Loucy (cell line): ENCODE results near the gene KLK8.
"Not testable (repeated sequence)": the region's sequence is repeated elsewhere in the genome, so short reads cannot be mapped to it uniquely, and the experiment has no call there.

Source experiments
- H2AFZ ChIP-seq: fragments of 200-600 bp; sonication (generic); 2 replicates; pipeline ENCODE4 v1.6.0; 2016; ENCODE audit warnings: antibody characterized with exemption, mild to moderate bottlenecking, low read length, moderate library complexity
- H3F3A ChIP-seq: fragments of 200-600 bp; 2 replicates; pipeline ENCODE4 v1.6.0; 2016; ENCODE audit warnings: antibody characterized with exemption, low read depth, mild to moderate bottlenecking
- H3K27me3 ChIP-seq: fragments of 200-600 bp; sonication (generic); 2 replicates; pipeline ENCODE4 v1.6.1; 2014; ENCODE audit warnings: low read length, mild to moderate bottlenecking; ENCODE audit not compliant: insufficient read depth, poor library complexity, severe bottlenecking
- H3K36me3 ChIP-seq: fragments of 200-600 bp; sonication (generic); 2 replicates; pipeline ENCODE4 v1.6.1; 2016; ENCODE audit warnings: low read length; ENCODE audit not compliant: insufficient read depth
- H3K4me1 ChIP-seq: fragments of 200-600 bp; sonication (generic); 2 replicates; pipeline ENCODE4 v1.5.1; 2014; ENCODE audit warnings: low read length, mild to moderate bottlenecking; ENCODE audit not compliant: insufficient read depth, poor library complexity, severe bottlenecking
- H3K4me2 ChIP-seq: fragments of 200-600 bp; sonication (generic); 2 replicates; pipeline ENCODE4 v1.6.0; 2014; ENCODE audit warnings: antibody characterized with exemption, low read length, low read depth, mild to moderate bottlenecking; ENCODE audit not compliant: poor library complexity, severe bottlenecking
- H3K4me3 ChIP-seq: fragments of 200-600 bp; sonication (generic); 2 replicates; pipeline ENCODE4 v1.5.1; 2014; ENCODE audit warnings: low read length, mild to moderate bottlenecking, mixed read lengths; ENCODE audit not compliant: poor library complexity, severe bottlenecking
- H3K79me2 ChIP-seq: fragments of 200-600 bp; sonication (generic); 2 replicates; pipeline ENCODE4 v1.6.1; 2014; ENCODE audit warnings: low read length; ENCODE audit not compliant: insufficient read depth
- H3K9ac ChIP-seq: fragments of 200-600 bp; sonication (generic); 2 replicates; pipeline ENCODE4 v1.6.0; 2014; ENCODE audit warnings: mild to moderate bottlenecking, low read depth, low read length, moderate library complexity; ENCODE audit not compliant: poor library complexity, severe bottlenecking
- H3K9me2 ChIP-seq: fragments of 200-600 bp; sonication (generic); replicated peaks from 2 replicates; pipeline ENCODE4 v1.6.1; 2016; ENCODE audit warnings: low read depth, low read length, mixed read lengths
- H3K9me3 ChIP-seq: fragments of 200-600 bp; sonication (generic); 2 replicates; pipeline ENCODE4 v1.6.1; 2014; ENCODE audit warnings: mild to moderate bottlenecking, antibody characterized with exemption, low read length, low read depth; ENCODE audit not compliant: insufficient read depth
- H4K20me1 ChIP-seq: fragments of 200-600 bp; sonication (generic); 2 replicates; pipeline ENCODE4 v1.6.0; 2014; ENCODE audit warnings: antibody characterized with exemption, low read length, mild to moderate bottlenecking; ENCODE audit not compliant: insufficient read depth, poor library complexity, severe bottlenecking
- CTCF ChIP-seq: fragments of 200-600 bp; sonication (generic); conservative IDR thresholded peaks from 2 replicates; pipeline ENCODE4 v1.5.1; 2014; ENCODE audit warnings: mild to moderate bottlenecking, antibody characterized with exemption, low read length
- EZH2phosphoT487 ChIP-seq: fragments of 200-600 bp; IDR thresholded peaks from 2 replicates; pipeline ENCODE4 v1.6.1; 2018; ENCODE audit warnings: antibody characterized with exemption, mild to moderate bottlenecking, moderate library complexity, borderline replicate concordance

The KLK8 gene

GRCh38 chr19:50992666-50993035 lies 8.8 kb downstream of the KLK8 start:
- Histone ChIP-seq H3K9ac (no peak overlapping the region), H3K9me3 (no peaks in the 10 kb centered on the region; the same call in 1 of the 2 replicates), H3K4me2 (no peak overlapping the region), H2AFZ (no peak overlapping the region), H3K79me2 (no peaks in the 10 kb centered on the region), H3K27me3 (no peaks in the 10 kb centered on the region), H3F3A (no peaks in the 10 kb centered on the region), H3K4me3 (no peak overlapping the region), H3K9me2 (no peaks in the 10 kb centered on the region), H3K36me3 (no peaks in the 10 kb centered on the region), H4K20me1 (no peaks in the 10 kb centered on the region), H3K4me1 (no peaks in the 10 kb centered on the region)
- TF ChIP-seq CTCF (no peak), EZH2phosphoT487 (no peak)

GRCh38 chr19:50984416-50984815 lies 17.0 kb downstream of the KLK8 start:
- H3K4me1 ChIP-seq, H3K4me2 ChIP-seq, H3K36me3 ChIP-seq, H3K4me3 ChIP-seq, H3K9me2 ChIP-seq, H3F3A ChIP-seq, H3K9me3 ChIP-seq, H2AFZ ChIP-seq, H3K79me2 ChIP-seq, H3K27me3 ChIP-seq, H4K20me1 ChIP-seq, H3K9ac ChIP-seq: not testable (repeated sequence)

- no peak within 1 kb of the TSS for H3K9ac ChIP-seq
Measured at GRCh38 chr19:50983625-50984292, 17.6 kb downstream of the KLK8 start, which contains the start of gene KLK7. Gene KLK7 (minus strand): TSS chr19:50983917. CDS start chr19:50982399, 1,518 bp downstream.

More at GRCh38 chr19:50983625-50984292, 17.6 kb downstream of the KLK8 start, which contains the start of gene KLK7:
- TF ChIP-seq CTCF (no peak), EZH2phosphoT487 (no peak)
- Histone ChIP-seq H3K4me1 (no peaks in the 10 kb centered on the region), H3K79me2 (no peaks in the 10 kb centered on the region), H3K27me3 (no peaks in the 10 kb centered on the region), H3K4me3 (no peak within 1 kb of the TSS), H3F3A (no peaks in the 10 kb centered on the region), H3K9me3 (no peaks in the 10 kb centered on the region; the same call in 1 of the 2 replicates), H3K9me2 (no peaks in the 10 kb centered on the region), H3K4me2 (no peak within 1 kb of the TSS), H2AFZ (no peak within 1 kb of the TSS), H4K20me1 (no peaks in the 10 kb centered on the region), H3K36me3 (no peaks in the 10 kb centered on the region)
